Tibial nerve (tissue), 4 donors: Measurements from ENCODE around the gene IPO9. TPM values are rescaled to one million over a fixed set of nuclear protein-coding genes. Genes with fewer than 3 reads are reported as not detected.
A peak's percentile ranks its signal among the peaks of the same experiment; 100 is the strongest.
"Not testable (repeated sequence)": the region's sequence is repeated elsewhere in the genome, so short reads cannot be mapped to it uniquely, and the experiment has no call there.

Experiments
- DNase-seq, 2 donors: peaks; one replicate each; pipeline ENCODE4 v3.0.0-alpha.2; 2019; ENCODE audit warnings: low spot score in 2 of 2
- H3K27ac ChIP-seq, 4 donors: fragments of 200-600 bp; sonication (generic) in 3 of 4; one replicate each; pipeline ENCODE4 v1.5.1; 2017 to 2019; ENCODE audit warnings: mild to moderate bottlenecking in 1 of 4
- H3K27me3 ChIP-seq, 2 donors: fragments of 200-600 bp; sonication (generic) in 1 of 2; one replicate each; pipeline versions ENCODE4 v1.5.1 to v1.6.0; 2017 to 2019
- H3K36me3 ChIP-seq, 3 donors: fragments of 200-600 bp; sonication (generic); one replicate each; pipeline ENCODE4 v1.5.1; 2018 to 2019
- H3K4me1 ChIP-seq, 4 donors: fragments of 200-600 bp; sonication (generic) in 3 of 4; one replicate each; pipeline ENCODE4 v1.5.1; 2017 to 2019
- H3K4me3 ChIP-seq, 4 donors: fragments of 200-600 bp; sonication (generic) in 3 of 4; one replicate each; pipeline ENCODE4 v1.5.1; 2017 to 2019; ENCODE audit warnings: mild to moderate bottlenecking in 1 of 4, moderate library complexity in 1 of 4
- H3K9me3 ChIP-seq, 4 donors: fragments of 200-600 bp; sonication (generic) in 3 of 4; one replicate each; pipeline ENCODE4 v1.5.1; 2017 to 2019
- CTCF ChIP-seq, 5 experiments: fragments of 200-600 bp in 3 of 5; fragments of 450-650 bp in 2 of 5; sonication (generic) in 3 of 5; IDR thresholded peaks; one replicate each; pipeline ENCODE4 v1.5.1; 2016 to 2019; ENCODE audit warnings: antibody characterized with exemption in 5 of 5, mild to moderate bottlenecking in 3 of 5, moderate library complexity in 2 of 5
- EP300 ChIP-seq, 2 donors: sonication (generic); formaldehyde crosslinking; IDR thresholded peaks; one replicate each; pipeline ENCODE4 v1.6.1; 2017; ENCODE audit warnings: antibody characterized with exemption in 2 of 2, mild to moderate bottlenecking in 1 of 2
- POLR2A ChIP-seq, 2 donors: fragments of 450-650 bp; IDR thresholded peaks; one replicate each; pipeline ENCODE4 v1.6.1; 2017; ENCODE audit warnings: antibody characterized with exemption in 2 of 2, mild to moderate bottlenecking in 2 of 2, moderate library complexity in 2 of 2
- WGBS, 2 donors: methylation state at CpG; one replicate each; pipeline ENCODE4 v1.1.5; 2018; 5-methylcytosine and 5-hydroxymethylcytosine counted together
- total RNA-seq, 4 donors: library from RNA; depleted of rRNA; stranded (reverse); fragments of >200 nt; gene quantifications; one replicate each; pipeline ENCODE4 v1.1.0, GENCODE V29; 2016

Gene IPO9
- total RNA-seq, 4 donors from 2014 or later: 13.3 to 22.1 (median 15.3) TPM

GRCh38 chr1:201898240-201898894 is 69.4 kb downstream of the IPO9 start:
- peaks cover 0 to 82% (median 12%) of the 10 kb centered on the region in 4 donors for H3K4me1 ChIP-seq
- TF ChIP-seq CTCF (IDR thresholded peaks at IDR 0.05) (no peak), EP300 (IDR thresholded peaks at IDR 0.05) (no peak), POLR2A (IDR thresholded peaks at IDR 0.05) (no peak)
- H3K27me3 ChIP-seq: no peaks in the 10 kb centered on the region
- H3K36me3 ChIP-seq: peaks cover 0 to 39% (median 0%) of the 10 kb centered on the region in 3 donors
- H3K9me3 ChIP-seq: no peaks in the 10 kb centered on the region
- DNase-seq: no peak
- WGBS, 2 donors: 59 to 79% methylated on average over 4 of the region's 4 CpGs
- H3K4me3 ChIP-seq: no peak overlapping the region
- peak overlapping the region in 2 of 4 donors; percentile 1 to 82 for H3K27ac ChIP-seq

- no peak overlapping the region for H3K4me3 ChIP-seq
- peak overlapping the region in 3 of 4 donors; percentile 24 to 82 (median 59) for H3K27ac ChIP-seq
- no peak for TF ChIP-seq POLR2A (IDR thresholded peaks at IDR 0.05)
- no peak for TF ChIP-seq EP300 (IDR thresholded peaks at IDR 0.05)
- no peak for TF ChIP-seq CTCF (IDR thresholded peaks at IDR 0.05)
- no peaks in the 10 kb centered on the region for H3K9me3 ChIP-seq
- no peak for DNase-seq
- H3K4me1 ChIP-seq: peaks cover 0 to 83% (median 16%) of the 10 kb centered on the region in 4 donors
- 70 to 82% methylated on average over 4 of the region's 4 CpGs for WGBS, 2 donors
- H3K27me3 ChIP-seq: no peaks in the 10 kb centered on the region
- H3K36me3 ChIP-seq: peaks cover 0 to 36% (median 0%) of the 10 kb centered on the region in 3 donors
Observed at GRCh38 chr1:201898992-201899391, 70.0 kb downstream of the IPO9 start.

- WGBS, 2 donors: 85 to 87% methylated on average over 17 to 20 of the region's 20 CpGs
- H3K4me1 ChIP-seq: peaks cover 0 to 83% (median 21%) of the 10 kb centered on the region in 4 donors
- H3K36me3 ChIP-seq: peaks cover 0 to 36% (median 0%) of the 10 kb centered on the region in 3 donors
- no peaks in the 10 kb centered on the region for H3K9me3 ChIP-seq
- TF ChIP-seq CTCF (IDR thresholded peaks at IDR 0.05) (no peak), POLR2A (IDR thresholded peaks at IDR 0.05) (no peak), EP300 (IDR thresholded peaks at IDR 0.05) (no peak)
- H3K4me3 ChIP-seq: no peak overlapping the region
- H3K27me3 ChIP-seq: no peaks in the 10 kb centered on the region
- peak overlapping the region in 3 of 4 donors; percentile 8 to 82 (median 68) for H3K27ac ChIP-seq
- DNase-seq: no peak
Observed at GRCh38 chr1:201899683-201900429, 70.9 kb downstream of the IPO9 start.

- peak overlapping the region in 2 of 4 donors; percentile 68 to 82 for H3K27ac ChIP-seq
- no peaks in the 10 kb centered on the region for H3K9me3 ChIP-seq
- H3K4me1 ChIP-seq: peaks cover 0 to 83% (median 27%) of the 10 kb centered on the region in 4 donors
- H3K4me3 ChIP-seq: no peak overlapping the region
- no peak for TF ChIP-seq CTCF (IDR thresholded peaks at IDR 0.05)
- TF ChIP-seq EP300 (IDR thresholded peaks at IDR 0.05): no peak
- TF ChIP-seq POLR2A (IDR thresholded peaks at IDR 0.05): no peak
- DNase-seq: no peak
- 46 to 48% methylated on average over 5 of the region's 5 CpGs for WGBS, 2 donors
- H3K36me3 ChIP-seq: peaks cover 0 to 36% (median 0%) of the 10 kb centered on the region in 3 donors
- H3K27me3 ChIP-seq: no peaks in the 10 kb centered on the region
Observed at GRCh38 chr1:201900476-201900875, 71.5 kb downstream of the IPO9 start.

- whole genome bisulfite sequencing, 2 donors: 89 to 91% methylated on average over 6 of the region's 6 CpGs
- not testable (repeated sequence) for H3K4me3 ChIP-seq, DNase-seq, H3K27me3 ChIP-seq, H3K9me3 ChIP-seq
- Histone ChIP-seq H3K4me1 (peaks cover 0 to 83% (median 31%) of the 10 kb centered on the region in 4 donors), H3K36me3 (peaks cover 0 to 36% (median 0%) of the 10 kb centered on the region in 3 donors), H3K27ac (peak overlapping the region in 2 of 4 donors; percentile 68 to 82)
Observed at GRCh38 chr1:201901036-201901435, 72.1 kb downstream of the IPO9 start.
